Astrocyte (in vitro differentiated cells and primary cell): ENCODE measurements around the gene PPP1R36. TPM values are rescaled to one million over a fixed set of nuclear protein-coding genes. Genes with fewer than 3 reads are reported as not detected.

Source experiments
- DNase-seq: peaks from one replicate; pipeline ENCODE4 v3.0.0-alpha.2; 2010; ENCODE audit warnings: low read depth
- FAIRE-seq: peaks from 2 replicates; lab custom pipeline; 2011; peaks lifted over from hg19 to GRCh38; lab: Jason Lieb, UNC
- H2AFZ ChIP-seq: 2 replicates; pipeline ENCODE4 v1.6.0; 2012; ENCODE audit warnings: low read depth, low read length, inconsistent platforms
- H3K27ac ChIP-seq: 2 replicates; pipeline ENCODE4 v1.5.1; 2011; ENCODE audit warnings: low read depth, low read length, inconsistent platforms
- H3K27me3 ChIP-seq: 2 replicates; pipeline ENCODE4 v1.6.0; 2011; ENCODE audit warnings: low read length, inconsistent platforms; ENCODE audit not compliant: insufficient read depth
- H3K36me3 ChIP-seq: 2 replicates; pipeline ENCODE4 v1.5.1; 2011; ENCODE audit warnings: low read length, inconsistent platforms; ENCODE audit not compliant: insufficient read depth
- H3K4me1 ChIP-seq: 2 replicates; pipeline ENCODE4 v1.5.1; 2011; ENCODE audit warnings: low read length, inconsistent platforms; ENCODE audit not compliant: insufficient read depth
- H3K4me2 ChIP-seq: 2 replicates; pipeline ENCODE4 v1.6.0; 2012; ENCODE audit warnings: low read length, inconsistent platforms
- H3K4me3 ChIP-seq: 2 replicates; pipeline ENCODE4 v1.5.1; 2011; ENCODE audit warnings: low read depth, mild to moderate bottlenecking, low read length, inconsistent platforms; ENCODE audit not compliant: insufficient read depth
- H3K79me2 ChIP-seq: 2 replicates; pipeline ENCODE4 v1.6.0; 2012; ENCODE audit warnings: mild to moderate bottlenecking, low read length, inconsistent platforms; ENCODE audit not compliant: insufficient read depth
- H3K9ac ChIP-seq: 2 replicates; pipeline ENCODE4 v1.6.0; 2012; ENCODE audit warnings: mild to moderate bottlenecking, low read length, inconsistent platforms
- H3K9me3 ChIP-seq: 2 replicates; pipeline ENCODE4 v1.5.1; 2012; ENCODE audit warnings: low read depth, mild to moderate bottlenecking, low read length, inconsistent platforms; ENCODE audit not compliant: insufficient read depth
- H4K20me1 ChIP-seq: 2 replicates; pipeline ENCODE4 v1.6.0; 2012; ENCODE audit warnings: low read length, inconsistent platforms; ENCODE audit not compliant: insufficient read depth
- H3K27ac Mint-ChIP-seq: one replicate; pipeline ENCODE4 v1.8.0; 2021; ENCODE audit warnings: mild to moderate bottlenecking, mixed read lengths; ENCODE audit not compliant: unreplicated experiment
- H3K27me3 Mint-ChIP-seq: one replicate; pipeline ENCODE4 v1.8.0; 2021; ENCODE audit warnings: low read depth, mixed read lengths; ENCODE audit not compliant: unreplicated experiment
- H3K36me3 Mint-ChIP-seq: one replicate; pipeline ENCODE4 v1.8.0; 2021; ENCODE audit warnings: low read depth, mixed read lengths; ENCODE audit not compliant: unreplicated experiment
- H3K4me1 Mint-ChIP-seq: one replicate; pipeline ENCODE4 v1.8.0; 2021; ENCODE audit warnings: low read depth, mixed read lengths; ENCODE audit not compliant: unreplicated experiment
- H3K4me3 Mint-ChIP-seq: one replicate; pipeline ENCODE4 v1.8.0; 2021; ENCODE audit warnings: mild to moderate bottlenecking, moderate library complexity, mixed read lengths; ENCODE audit not compliant: unreplicated experiment
- H3K9me3 Mint-ChIP-seq: one replicate; pipeline ENCODE4 v1.8.0; 2021; ENCODE audit warnings: mild to moderate bottlenecking, mixed read lengths; ENCODE audit not compliant: unreplicated experiment
- CTCF ChIP-seq: IDR thresholded peaks from 2 replicates; pipeline ENCODE4 v1.5.1; 2011; ENCODE audit warnings: low read depth, mild to moderate bottlenecking, inconsistent platforms, low read length, moderate library complexity; ENCODE audit not compliant: insufficient read depth
- EZH2 ChIP-seq: IDR thresholded peaks from 2 replicates; pipeline ENCODE4 v1.6.1; 2012; ENCODE audit warnings: mild to moderate bottlenecking, low read length, inconsistent platforms; ENCODE audit not compliant: insufficient read depth
- total RNA-seq: library from RNA; stranded (reverse); gene quantifications from 2 replicates; pipeline ENCODE4 v1.2.1, GENCODE V29; 2021

PPP1R36 gene
- total RNA-seq, 1 donor from 2014 or later: 0.91 TPM

- Histone ChIP-seq H4K20me1 (no peaks in the 10 kb centered on the region), H3K4me1 (peaks cover 7% of the 10 kb centered on the region), H3K27me3 (no peaks in the 10 kb centered on the region), H3K9ac (no peak overlapping the region), H3K36me3 (no peaks in the 10 kb centered on the region), H2AFZ (no peak overlapping the region), H3K9me3 (no peaks in the 10 kb centered on the region), H3K4me2 (no peak overlapping the region), H3K27ac (no peak overlapping the region), H3K4me3 (no peak overlapping the region), H3K79me2 (no peaks in the 10 kb centered on the region)
- Mint-ChIP-seq H3K4me1 (peaks cover 10% of the 10 kb centered on the region), H3K4me3 (no peak overlapping the region), H3K27ac (no peak overlapping the region), H3K27me3 (no peaks in the 10 kb centered on the region), H3K9me3 (peaks cover 1% of the 10 kb centered on the region), H3K36me3 (no peaks in the 10 kb centered on the region)
- FAIRE-seq (no peak), DNase-seq (no peak)
- TF ChIP-seq CTCF (no peak), EZH2 (no peak)
These were observed 82.3 kb downstream of the PPP1R36 start for GRCh38 chr14:64632056-64632455.

GRCh38 chr14:64634558-64634957 is 84.8 kb downstream of the PPP1R36 start:
- Mint-ChIP-seq H3K9me3 (peaks cover 1% of the 10 kb centered on the region), H3K27me3 (no peaks in the 10 kb centered on the region), H3K36me3 (no peaks in the 10 kb centered on the region), H3K4me3 (no peak overlapping the region), H3K4me1 (peaks cover 21% of the 10 kb centered on the region), H3K27ac (no peak overlapping the region)
- H3K27me3 ChIP-seq: no peaks in the 10 kb centered on the region
- no peak overlapping the region for H3K4me3 ChIP-seq
- no peaks in the 10 kb centered on the region for H3K9me3 ChIP-seq
- no peak overlapping the region for H3K9ac ChIP-seq
- no peaks in the 10 kb centered on the region for H4K20me1 ChIP-seq
- H3K4me2 ChIP-seq: no peak overlapping the region
- no peaks in the 10 kb centered on the region for H3K79me2 ChIP-seq
- no peak overlapping the region for H3K27ac ChIP-seq
- DNase-seq (no peak), FAIRE-seq (no peak)
- H2AFZ ChIP-seq: no peak overlapping the region
- H3K36me3 ChIP-seq: no peaks in the 10 kb centered on the region
- H3K4me1 ChIP-seq: peaks cover 9% of the 10 kb centered on the region
- TF ChIP-seq EZH2: no peak
- TF ChIP-seq CTCF: no peak

DNA sequence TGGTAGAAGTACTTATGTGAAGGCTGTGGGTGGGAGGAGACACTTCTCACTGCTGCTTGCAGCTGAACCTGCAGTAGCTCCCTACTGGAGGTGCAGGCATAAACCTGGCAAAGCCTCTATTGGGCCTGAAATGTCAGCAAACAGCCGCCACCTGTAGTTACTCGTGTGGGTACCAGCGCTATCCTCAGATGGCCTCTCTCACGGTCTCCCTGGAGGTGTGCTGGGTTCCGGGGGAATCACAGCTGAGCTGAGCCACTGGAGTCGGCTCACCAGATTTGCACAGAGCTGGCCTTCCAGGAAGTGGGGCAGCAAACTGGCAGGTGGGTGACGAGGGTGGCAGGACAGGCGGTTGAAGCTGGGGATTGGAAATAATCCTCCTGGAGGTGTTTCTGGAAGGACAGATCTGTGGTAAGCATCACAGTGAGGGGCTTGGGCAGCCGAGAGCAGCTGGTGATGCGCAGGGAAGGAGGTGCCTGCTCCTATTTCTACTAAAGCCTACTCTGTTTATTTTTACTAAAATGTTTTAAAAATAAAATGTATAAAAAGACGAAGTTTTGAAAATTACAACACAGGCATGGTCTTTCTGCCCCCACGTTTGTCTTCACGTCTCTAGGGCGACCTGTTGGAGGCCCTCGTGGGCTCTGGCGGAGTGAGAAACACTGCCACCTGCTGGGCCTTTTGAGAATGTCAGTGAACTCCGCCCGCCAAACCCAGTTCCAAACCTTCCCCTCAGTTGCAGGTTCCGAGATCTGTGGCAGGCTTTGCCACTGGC is 86.6 kb downstream of the PPP1R36 start:
- no peaks in the 10 kb centered on the region for H3K36me3 ChIP-seq
- H3K4me2 ChIP-seq: no peak overlapping the region
- H3K9me3 Mint-ChIP-seq: peaks cover 1% of the 10 kb centered on the region
- H2AFZ ChIP-seq: peak overlapping the region; percentile 51
- peak overlapping the region; percentile 64 for H3K27ac Mint-ChIP-seq
- H3K27me3 Mint-ChIP-seq: no peaks in the 10 kb centered on the region
- H4K20me1 ChIP-seq: no peaks in the 10 kb centered on the region
- H3K79me2 ChIP-seq: no peaks in the 10 kb centered on the region
- no peak overlapping the region for H3K9ac ChIP-seq
- H3K27me3 ChIP-seq: no peaks in the 10 kb centered on the region
- peaks cover 14% of the 10 kb centered on the region for H3K4me1 ChIP-seq
- H3K36me3 Mint-ChIP-seq: no peaks in the 10 kb centered on the region
- H3K4me1 Mint-ChIP-seq: peaks cover 26% of the 10 kb centered on the region
- DNase-seq: no peak
- no peak for TF ChIP-seq EZH2
- TF ChIP-seq CTCF: peak; percentile 89
- no peak overlapping the region for H3K4me3 ChIP-seq
- no peak overlapping the region for H3K27ac ChIP-seq
- H3K9me3 ChIP-seq: no peaks in the 10 kb centered on the region
- no peak overlapping the region for H3K4me3 Mint-ChIP-seq
- no peak for FAIRE-seq
